ENCODE measurements around the gene ASNS.

GRCh38 chr7:97868788-97869187, 3.4 kb downstream of the ASNS start:
- TF ChIP-seq CTCF (IDR thresholded peaks at IDR 0.05; ENCODE audit: insufficient read depth, low read length, poor library complexity, severe bottlenecking) (no peak), EZH2phosphoT487 (conservative IDR thresholded peaks at IDR 0.05; ENCODE audit: low read length) (no peak)

All from SU-DHL-6 (cell line).